Measurements from ENCODE around the gene ATP13A3. TPM values are rescaled to one million over a fixed set of nuclear protein-coding genes. Genes with fewer than 3 reads are reported as not detected.

Gene ATP13A3

DNA sequence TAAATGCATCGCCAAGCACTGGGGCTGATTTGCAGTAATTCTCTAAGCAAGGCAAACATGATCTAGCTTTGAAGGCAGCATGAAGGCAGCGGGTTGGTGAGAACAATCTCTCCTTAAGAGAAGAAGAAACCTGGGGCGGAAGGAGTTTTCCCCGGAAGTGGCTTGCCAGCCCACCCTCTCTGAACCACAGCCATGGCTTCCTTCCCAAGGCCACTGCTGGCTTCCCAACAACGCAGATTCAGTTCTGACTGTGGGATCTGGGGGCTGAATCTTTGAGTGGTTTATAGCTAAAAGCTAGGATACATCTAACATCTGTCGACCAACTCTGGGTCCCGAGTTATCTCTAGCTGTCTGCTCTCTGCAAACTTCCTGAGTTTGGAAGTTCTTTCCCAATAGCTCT is 131.4 kb downstream of the ATP13A3 start:
- Histone ChIP-seq H2BK120ac (ENCODE audit: low read depth, low read length) (no peak overlapping the region), H3K4me1 (ENCODE audit: control insufficient read depth in 2 of 2, insufficient read depth in 1 of 2, low read depth in 1 of 2, low read length in 2 of 2) (peaks cover 0 to 7% of the 10 kb centered on the region in 2 donors), H4K8ac (ENCODE audit: low read depth, low read length) (no peak overlapping the region), H3K18ac (ENCODE audit: low read length) (no peak overlapping the region), H2AK5ac (ENCODE audit: low read depth, low read length) (no peak overlapping the region), H3K14ac (ENCODE audit: low read length) (no peak overlapping the region), H3K4ac (ENCODE audit: low read length) (no peak overlapping the region), H3K36me3 (replicated peaks in 1 of 2; ENCODE audit: control insufficient read depth in 2 of 2, insufficient read depth in 2 of 2, low read length in 2 of 2) (no peaks in the 10 kb centered on the region), H3K9ac (ENCODE audit: low read depth, low read length, poor library complexity) (no peak overlapping the region), H3K23ac (ENCODE audit: low read depth, low read length, poor library complexity) (no peak overlapping the region), H2BK5ac (ENCODE audit: low read length) (no peak overlapping the region), H2AFZ (ENCODE audit: low read length) (no peak overlapping the region), H3K27me3 (ENCODE audit: control insufficient read depth in 3 of 3, insufficient read depth in 3 of 3, low read depth in 1 of 3, low read length in 3 of 3) (peaks cover 0 to 39% (median 0%) of the 10 kb centered on the region in 3 experiments), H2BK15ac (ENCODE audit: low read length) (no peak overlapping the region), H3K27ac (replicated peaks; ENCODE audit: low read length) (no peak overlapping the region), H4K91ac (ENCODE audit: low read depth, low read length, poor library complexity) (no peak overlapping the region), H3K79me1 (ENCODE audit: low read depth, low read length) (peaks cover 2% of the 10 kb centered on the region), H2BK12ac (ENCODE audit: low read length) (no peak overlapping the region), H3K9me3 (replicated peaks in 1 of 2; ENCODE audit: control insufficient read depth in 2 of 2, insufficient read depth in 1 of 2, low read depth in 1 of 2, low read length in 2 of 2) (peaks cover 0 to 3% of the 10 kb centered on the region in 2 donors), H3K4me2 (ENCODE audit: insufficient read depth, low read length, poor library complexity, severe bottlenecking) (no peak overlapping the region), H3K4me3 (ENCODE audit: low read length in 2 of 2) (no peak overlapping the region)
- no CpG with 5 or more reads among the region's 7 CpGs for WGBS, 2 donors (ENCODE audit: extremely low coverage in 2 of 2, insufficient read length in 2 of 2, insufficient replicate concordance in 1 of 2)
- DNase-seq (ENCODE audit: low spot score) = no peak

DNA sequence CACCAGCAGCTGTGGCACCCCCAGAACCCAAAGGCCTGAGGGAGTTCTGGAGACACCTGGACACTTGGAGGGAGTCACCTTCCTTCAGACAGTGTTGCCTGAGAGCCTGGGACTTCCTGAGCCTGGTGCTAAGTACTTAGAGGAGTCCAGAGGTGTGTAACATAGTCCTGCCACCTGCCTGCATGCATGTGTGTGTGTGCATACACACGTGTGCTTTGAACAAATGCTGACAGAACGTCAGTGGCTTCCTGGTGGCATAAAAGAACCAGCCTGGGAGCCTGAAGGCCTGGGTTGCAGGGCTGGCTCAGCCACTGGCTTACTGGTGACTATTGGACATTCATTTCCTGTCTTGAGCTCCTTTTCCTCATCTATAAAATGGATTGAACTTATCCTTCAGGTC is 132.5 kb downstream of the ATP13A3 start:
- Histone ChIP-seq H3K36me3 (replicated peaks in 1 of 2; ENCODE audit: control insufficient read depth in 2 of 2, insufficient read depth in 2 of 2, low read length in 2 of 2) (no peaks in the 10 kb centered on the region), H3K4me1 (ENCODE audit: control insufficient read depth in 2 of 2, insufficient read depth in 1 of 2, low read depth in 1 of 2, low read length in 2 of 2) (peaks cover 0 to 9% of the 10 kb centered on the region in 2 donors), H4K91ac (ENCODE audit: low read depth, low read length, poor library complexity) (no peak overlapping the region), H3K4me2 (ENCODE audit: insufficient read depth, low read length, poor library complexity, severe bottlenecking) (no peak overlapping the region), H3K27me3 (ENCODE audit: control insufficient read depth in 3 of 3, insufficient read depth in 3 of 3, low read depth in 1 of 3, low read length in 3 of 3) (peaks cover 0 to 39% (median 0%) of the 10 kb centered on the region in 3 experiments), H4K8ac (ENCODE audit: low read depth, low read length) (no peak overlapping the region), H2BK12ac (ENCODE audit: low read length) (no peak overlapping the region), H3K14ac (ENCODE audit: low read length) (no peak overlapping the region), H3K79me1 (ENCODE audit: low read depth, low read length) (peaks cover 2% of the 10 kb centered on the region), H3K9ac (ENCODE audit: low read depth, low read length, poor library complexity) (no peak overlapping the region), H3K4ac (ENCODE audit: low read length) (no peak overlapping the region), H3K9me3 (replicated peaks in 1 of 2; ENCODE audit: control insufficient read depth in 2 of 2, insufficient read depth in 1 of 2, low read depth in 1 of 2, low read length in 2 of 2) (peaks cover 0 to 3% of the 10 kb centered on the region in 2 donors), H3K18ac (ENCODE audit: low read length) (no peak overlapping the region), H2BK5ac (ENCODE audit: low read length) (no peak overlapping the region), H3K4me3 (ENCODE audit: low read length in 2 of 2) (peak overlapping the region in 1 of 2 donors; percentile 46), H3K27ac (replicated peaks; ENCODE audit: low read length) (no peak overlapping the region), H2AK5ac (ENCODE audit: low read depth, low read length) (peak overlapping the region; percentile 47), H3K23ac (ENCODE audit: low read depth, low read length, poor library complexity) (no peak overlapping the region), H2BK120ac (ENCODE audit: low read depth, low read length) (no peak overlapping the region), H2AFZ (ENCODE audit: low read length) (no peak overlapping the region), H2BK15ac (ENCODE audit: low read length) (peak overlapping the region; percentile 40)
- no peak for DNase-seq (ENCODE audit: low spot score)
- no CpG with 5 or more reads among the region's 2 CpGs for WGBS, 2 donors (ENCODE audit: extremely low coverage in 2 of 2, insufficient read length in 2 of 2, insufficient replicate concordance in 1 of 2)

Small RNA genes lying within 50 kb of the gene (small RNA-seq; reads per million reads assigned to genes)
- gene AC108676.2 (ENCODE audit: insufficient read depth) = not detected
- not detected for gene RNU6-1101P (ENCODE audit: insufficient read depth)

Data from neuronal stem cell (in vitro differentiated cells).